Activated naive CD8-positive, alpha-beta T cell treated with anti-CD3 and anti-CD28 coated beads, Interleukin-2, amount 50 U/mL, for 24 hours (primary cell): ENCODE data around the gene KIDINS220.

ENCODE experiments used
- ATAC-seq: fragments of 150-1000 bp; cut with Tn5 transposase; one replicate; pipeline ENCODE4 v1.10.0; 2021
- DNase-seq: peaks from one replicate; pipeline ENCODE4 v3.0.0; 2021
- H3K27ac Mint-ChIP-seq: one replicate; pipeline ENCODE4 v1.8.0; 2021; ENCODE audit warnings: mild to moderate bottlenecking, mixed read lengths
- H3K27me3 Mint-ChIP-seq: one replicate; pipeline ENCODE4 v1.8.0; 2021; ENCODE audit warnings: mixed read lengths
- H3K36me3 Mint-ChIP-seq: one replicate; pipeline ENCODE4 v1.8.0; 2021; ENCODE audit warnings: low read depth, mixed read lengths
- H3K4me1 Mint-ChIP-seq: one replicate; pipeline ENCODE4 v1.8.0; 2021; ENCODE audit warnings: mixed read lengths
- H3K4me3 Mint-ChIP-seq: one replicate; pipeline ENCODE4 v1.8.0; 2021; ENCODE audit warnings: mild to moderate bottlenecking, moderate library complexity, mixed read lengths
- H3K9me3 Mint-ChIP-seq: one replicate; pipeline ENCODE4 v1.8.0; 2021; ENCODE audit warnings: mixed read lengths

KIDINS220 gene

GRCh38 chr2:8725838-8726237, 111.6 kb downstream of the KIDINS220 start:
- DNase-seq (no peak), ATAC-seq (no peak)
- no peak overlapping the region for H3K27ac Mint-ChIP-seq
- H3K9me3 Mint-ChIP-seq: no peaks in the 10 kb centered on the region
- H3K4me1 Mint-ChIP-seq: no peaks in the 10 kb centered on the region
- no peak overlapping the region for H3K4me3 Mint-ChIP-seq
- H3K27me3 Mint-ChIP-seq: no peaks in the 10 kb centered on the region
- peaks cover 12% of the 10 kb centered on the region for H3K36me3 Mint-ChIP-seq

GRCh38 chr2:8722986-8723385, 114.4 kb downstream of the KIDINS220 start:
- no peak overlapping the region for H3K27ac Mint-ChIP-seq
- ATAC-seq: no peak
- no peaks in the 10 kb centered on the region for H3K4me1 Mint-ChIP-seq
- no peaks in the 10 kb centered on the region for H3K9me3 Mint-ChIP-seq
- no peaks in the 10 kb centered on the region for H3K27me3 Mint-ChIP-seq
- no peak for DNase-seq
- no peaks in the 10 kb centered on the region for H3K36me3 Mint-ChIP-seq
- H3K4me3 Mint-ChIP-seq: no peak overlapping the region

- Mint-ChIP-seq H3K27me3 (no peaks in the 10 kb centered on the region), H3K4me1 (no peaks in the 10 kb centered on the region), H3K36me3 (no peaks in the 10 kb centered on the region), H3K27ac (no peak overlapping the region), H3K9me3 (no peaks in the 10 kb centered on the region), H3K4me3 (no peak overlapping the region)
- DNase-seq (no peak), ATAC-seq (no peak)
Observed at GRCh38 chr2:8721410-8721809, 116.0 kb downstream of the KIDINS220 start.

- DNase-seq (no peak), ATAC-seq (no peak)
- H3K4me1 Mint-ChIP-seq: no peaks in the 10 kb centered on the region
- H3K36me3 Mint-ChIP-seq: no peaks in the 10 kb centered on the region
- no peak overlapping the region for H3K27ac Mint-ChIP-seq
- peaks cover 6% of the 10 kb centered on the region for H3K9me3 Mint-ChIP-seq
- H3K27me3 Mint-ChIP-seq: no peaks in the 10 kb centered on the region
- no peak overlapping the region for H3K4me3 Mint-ChIP-seq
Observed at GRCh38 chr2:8720741-8721140, 116.7 kb downstream of the KIDINS220 start.

- Mint-ChIP-seq H3K9me3 (peaks cover 9% of the 10 kb centered on the region), H3K27me3 (no peaks in the 10 kb centered on the region)
- no peak for ATAC-seq
Observed at GRCh38 chr2:8719528-8719927, 117.9 kb downstream of the KIDINS220 start.

GRCh38 chr2:8714971-8715370, 122.4 kb downstream of the KIDINS220 start:
- Mint-ChIP-seq H3K27me3 (peaks cover 6% of the 10 kb centered on the region), H3K4me3 (no peak overlapping the region), H3K9me3 (peaks cover 9% of the 10 kb centered on the region), H3K36me3 (no peaks in the 10 kb centered on the region), H3K27ac (no peak overlapping the region), H3K4me1 (no peaks in the 10 kb centered on the region)
- ATAC-seq: no peak
- no peak for DNase-seq

More at GRCh38 chr2:8719528-8719927, 117.9 kb downstream of the KIDINS220 start:
- no peak for DNase-seq
- Mint-ChIP-seq H3K4me1 (no peaks in the 10 kb centered on the region), H3K27ac (no peak overlapping the region), H3K36me3 (no peaks in the 10 kb centered on the region), H3K4me3 (no peak overlapping the region)

GRCh38 chr2:8714283-8714682, 123.1 kb downstream of the KIDINS220 start:
- H3K9me3 Mint-ChIP-seq: peaks cover 9% of the 10 kb centered on the region
- no peaks in the 10 kb centered on the region for H3K36me3 Mint-ChIP-seq
- H3K27me3 Mint-ChIP-seq: peaks cover 6% of the 10 kb centered on the region
- H3K27ac Mint-ChIP-seq: no peak overlapping the region
- H3K4me3 Mint-ChIP-seq: no peak overlapping the region
- DNase-seq: no peak
- H3K4me1 Mint-ChIP-seq: no peaks in the 10 kb centered on the region
- ATAC-seq: no peak

GRCh38 chr2:8710951-8711350, 126.5 kb downstream of the KIDINS220 start:
- no peak overlapping the region for H3K27ac Mint-ChIP-seq
- ATAC-seq: no peak

GRCh38 chr2:8709611-8710010, 127.8 kb downstream of the KIDINS220 start:
- Mint-ChIP-seq H3K9me3 (no peaks in the 10 kb centered on the region), H3K4me3 (no peak overlapping the region), H3K4me1 (no peaks in the 10 kb centered on the region), H3K27ac (no peak overlapping the region), H3K36me3 (no peaks in the 10 kb centered on the region), H3K27me3 (peaks cover 6% of the 10 kb centered on the region)
- ATAC-seq: no peak
- DNase-seq: no peak

More at GRCh38 chr2:8710951-8711350, 126.5 kb downstream of the KIDINS220 start:
- no peaks in the 10 kb centered on the region for H3K36me3 Mint-ChIP-seq
- H3K4me3 Mint-ChIP-seq: no peak overlapping the region
- H3K4me1 Mint-ChIP-seq: no peaks in the 10 kb centered on the region
- no peak for DNase-seq
- peaks cover 6% of the 10 kb centered on the region for H3K27me3 Mint-ChIP-seq
- peaks cover 5% of the 10 kb centered on the region for H3K9me3 Mint-ChIP-seq

GRCh38 chr2:8704906-8705305, 132.5 kb downstream of the KIDINS220 start:
- no peaks in the 10 kb centered on the region for H3K9me3 Mint-ChIP-seq
- ATAC-seq: no peak
- no peak for DNase-seq
- no peak overlapping the region for H3K4me3 Mint-ChIP-seq
- no peaks in the 10 kb centered on the region for H3K36me3 Mint-ChIP-seq
- H3K4me1 Mint-ChIP-seq: no peaks in the 10 kb centered on the region
- no peak overlapping the region for H3K27ac Mint-ChIP-seq
- no peaks in the 10 kb centered on the region for H3K27me3 Mint-ChIP-seq

- ATAC-seq (no peak), DNase-seq (no peak)
- Mint-ChIP-seq H3K36me3 (no peaks in the 10 kb centered on the region), H3K27me3 (no peaks in the 10 kb centered on the region), H3K27ac (no peak overlapping the region), H3K9me3 (no peaks in the 10 kb centered on the region), H3K4me1 (no peaks in the 10 kb centered on the region), H3K4me3 (no peak overlapping the region)
Observed at GRCh38 chr2:8701681-8702379, 135.6 kb downstream of the KIDINS220 start.

- ATAC-seq (no peak), DNase-seq (no peak)
- H3K36me3 Mint-ChIP-seq: no peaks in the 10 kb centered on the region
- H3K27ac Mint-ChIP-seq: no peak overlapping the region
- H3K4me1 Mint-ChIP-seq: no peaks in the 10 kb centered on the region
- H3K27me3 Mint-ChIP-seq: no peaks in the 10 kb centered on the region
- no peaks in the 10 kb centered on the region for H3K9me3 Mint-ChIP-seq
- no peak overlapping the region for H3K4me3 Mint-ChIP-seq
Observed at GRCh38 chr2:8699839-8700238, 137.6 kb downstream of the KIDINS220 start.

- H3K4me1 Mint-ChIP-seq: peaks cover 4% of the 10 kb centered on the region
- H3K27me3 Mint-ChIP-seq: peaks cover 9% of the 10 kb centered on the region
- DNase-seq (no peak), ATAC-seq (no peak)
- no peak overlapping the region for H3K4me3 Mint-ChIP-seq
- H3K27ac Mint-ChIP-seq: no peak overlapping the region
- H3K36me3 Mint-ChIP-seq: no peaks in the 10 kb centered on the region
- no peaks in the 10 kb centered on the region for H3K9me3 Mint-ChIP-seq
Observed at GRCh38 chr2:8697190-8697589, 140.2 kb downstream of the KIDINS220 start.

GRCh38 chr2:8694737-8695136, 142.7 kb downstream of the KIDINS220 start:
- DNase-seq (no peak), ATAC-seq (no peak)
- Mint-ChIP-seq H3K4me1 (peaks cover 4% of the 10 kb centered on the region), H3K4me3 (no peak overlapping the region), H3K9me3 (no peaks in the 10 kb centered on the region), H3K27ac (no peak overlapping the region), H3K36me3 (no peaks in the 10 kb centered on the region), H3K27me3 (peaks cover 21% of the 10 kb centered on the region)

- Mint-ChIP-seq H3K36me3 (no peaks in the 10 kb centered on the region), H3K9me3 (no peaks in the 10 kb centered on the region), H3K27ac (no peak overlapping the region), H3K27me3 (peaks cover 25% of the 10 kb centered on the region), H3K4me3 (no peak overlapping the region), H3K4me1 (peaks cover 4% of the 10 kb centered on the region)
- DNase-seq: peak; percentile 70
- peak; percentile 51 for ATAC-seq
Observed at GRCh38 chr2:8693157-8693821, 144.1 kb downstream of the KIDINS220 start.
